Measurements from ENCODE around the gene POMT1. TPM values are rescaled to one million over a fixed set of nuclear protein-coding genes. Genes with fewer than 3 reads are reported as not detected.

POMT1 gene
- total RNA-seq, 1 donor from 2014 or later, result 46.7 TPM

- no peak for DNase-seq (ENCODE audit: low spot score)
- Mint-ChIP-seq H3K4me3 (ENCODE audit: unreplicated experiment) (no peak overlapping the region), H3K36me3 (ENCODE audit: low read depth) (peaks cover under 1% of the 10 kb centered on the region), H3K4me1 (ENCODE audit: low read depth) (peaks cover 11% of the 10 kb centered on the region), H3K9me3 (ENCODE audit: low read depth) (peaks cover 2% of the 10 kb centered on the region), H3K27ac (ENCODE audit: unreplicated experiment) (no peak overlapping the region), H3K27me3 (ENCODE audit: low read depth) (no peaks in the 10 kb centered on the region)
- no peak for TF ChIP-seq CTCF (IDR thresholded peaks at IDR 0.05)
Measured at GRCh38 chr9:131534721-131535237, 32.1 kb downstream of the POMT1 start.

- Mint-ChIP-seq H3K4me3 (ENCODE audit: unreplicated experiment) (no peak overlapping the region), H3K4me1 (ENCODE audit: low read depth) (no peaks in the 10 kb centered on the region), H3K36me3 (ENCODE audit: low read depth) (peaks cover 2% of the 10 kb centered on the region), H3K27me3 (ENCODE audit: low read depth) (no peaks in the 10 kb centered on the region), H3K27ac (ENCODE audit: unreplicated experiment) (no peak overlapping the region), H3K9me3 (ENCODE audit: low read depth) (peaks cover 9% of the 10 kb centered on the region)
- DNase-seq (ENCODE audit: low spot score), result no peak
- TF ChIP-seq CTCF (IDR thresholded peaks at IDR 0.05), result no peak
Measured at GRCh38 chr9:131537946-131538345, 35.2 kb downstream of the POMT1 start.

GRCh38 chr9:131539223-131539923 lies 36.7 kb downstream of the POMT1 start:
- H3K9me3 Mint-ChIP-seq (ENCODE audit: low read depth), result peaks cover 18% of the 10 kb centered on the region
- H3K27me3 Mint-ChIP-seq (ENCODE audit: low read depth), result no peaks in the 10 kb centered on the region
- no peak for DNase-seq (ENCODE audit: low spot score)
- H3K36me3 Mint-ChIP-seq (ENCODE audit: low read depth), result peaks cover 9% of the 10 kb centered on the region
- H3K4me3 Mint-ChIP-seq (ENCODE audit: unreplicated experiment), result no peak overlapping the region
- H3K27ac Mint-ChIP-seq (ENCODE audit: unreplicated experiment), result no peak overlapping the region
- TF ChIP-seq CTCF (IDR thresholded peaks at IDR 0.05), result no peak
- no peaks in the 10 kb centered on the region for H3K4me1 Mint-ChIP-seq (ENCODE audit: low read depth)

GRCh38 chr9:131543141-131543540 lies 40.4 kb downstream of the POMT1 start:
- Mint-ChIP-seq H3K36me3 (ENCODE audit: low read depth) (peaks cover 9% of the 10 kb centered on the region), H3K4me3 (ENCODE audit: unreplicated experiment) (no peak overlapping the region), H3K4me1 (ENCODE audit: low read depth) (no peaks in the 10 kb centered on the region), H3K9me3 (ENCODE audit: low read depth) (peaks cover 18% of the 10 kb centered on the region), H3K27me3 (ENCODE audit: low read depth) (peaks cover 10% of the 10 kb centered on the region), H3K27ac (ENCODE audit: unreplicated experiment) (no peak overlapping the region)
- DNase-seq (ENCODE audit: low spot score), result no peak
- TF ChIP-seq CTCF (IDR thresholded peaks at IDR 0.05), result no peak

GRCh38 chr9:131545003-131545785 lies 42.5 kb downstream of the POMT1 start, which contains the start of gene PRRT1B:
Gene PRRT1B, plus strand, starts transcription at chr9:131545523. Its CDS starts 93 bp downstream, at chr9:131545616.
- Mint-ChIP-seq H3K4me3 (ENCODE audit: unreplicated experiment) (peak within 1 kb of the TSS; percentile 36), H3K27ac (ENCODE audit: unreplicated experiment) (no peak within 1 kb of the TSS), H3K36me3 (ENCODE audit: low read depth) (peaks cover 9% of the 10 kb centered on the region), H3K4me1 (ENCODE audit: low read depth) (no peaks in the 10 kb centered on the region), H3K9me3 (ENCODE audit: low read depth) (peaks cover 18% of the 10 kb centered on the region), H3K27me3 (ENCODE audit: low read depth) (peaks cover 24% of the 10 kb centered on the region)
- no peak for DNase-seq (ENCODE audit: low spot score)
- TF ChIP-seq CTCF (IDR thresholded peaks at IDR 0.05), result no peak

Measured in chondrocyte (in vitro differentiated cells).